NCI-H748 treated with DMSO at 0.1 percent for 48 hours (cell line): Measurements from ENCODE around the gene ZBTB7C.
A peak's percentile ranks its signal among the peaks of the same experiment; 100 is the strongest.
"Not testable (repeated sequence)": the region's sequence is repeated elsewhere in the genome, so short reads cannot be mapped to it uniquely, and the experiment has no call there.

Experiments
- DNase-seq: peaks from one replicate; lab custom pipeline; 2025; lab: John Stamatoyannopoulos, UW

The ZBTB7C gene

DNA sequence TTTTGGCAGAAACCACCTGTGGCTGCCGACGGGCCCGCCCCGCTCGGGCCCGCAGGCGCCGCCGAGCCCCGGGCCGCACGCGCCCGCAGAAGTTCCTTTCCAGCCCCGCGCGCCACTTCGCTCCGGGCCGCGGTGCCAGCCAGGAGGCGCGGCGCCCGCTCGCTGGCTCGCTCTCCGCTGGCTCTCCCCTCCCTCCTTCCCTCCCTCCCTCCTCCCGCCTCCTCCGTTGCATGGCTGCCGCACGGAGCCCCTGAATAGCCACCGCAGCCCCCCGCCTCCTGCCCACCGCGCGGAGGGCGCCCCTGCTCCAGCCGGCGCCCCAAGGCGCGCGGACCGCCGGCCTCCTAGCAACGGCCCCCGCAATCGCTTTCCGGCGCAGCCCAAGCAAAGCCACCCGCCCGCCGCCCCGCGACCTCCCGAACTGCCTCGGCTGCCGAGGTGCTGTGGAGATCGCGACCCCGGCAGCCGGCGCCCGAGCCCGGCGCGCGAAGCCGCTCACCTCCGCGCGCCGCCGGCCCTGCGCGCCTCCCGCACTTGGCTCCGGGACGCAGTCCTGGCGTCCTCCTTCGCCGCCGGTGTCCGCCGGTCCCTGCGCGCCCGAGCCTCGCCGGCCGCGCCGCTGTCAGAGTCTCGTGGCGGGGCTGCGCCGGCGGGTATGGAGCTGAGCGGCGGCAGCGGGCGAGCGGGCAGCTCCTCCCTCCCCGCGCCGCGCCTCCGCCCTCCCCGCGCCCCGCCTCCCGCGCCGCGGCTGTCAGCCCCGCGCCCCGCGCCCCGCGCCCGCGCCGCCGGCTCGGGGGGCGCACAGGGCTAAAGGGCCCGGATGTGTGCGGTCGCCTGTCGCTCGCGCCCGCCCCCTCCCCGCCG is at the start of gene ZBTB7C:
Gene ZBTB7C, minus strand, starts transcription at position 657 of the 864 bp plus-strand sequence.
- peak; percentile 24 for DNase-seq

GRCh38 chr18:48456838-48457237 is 47.7 kb upstream of the ZBTB7C start:
- DNase-seq: no peak

- DNase-seq: no peak
These were observed 46.6 kb upstream of the ZBTB7C start for GRCh38 chr18:48455555-48456478.

DNA sequence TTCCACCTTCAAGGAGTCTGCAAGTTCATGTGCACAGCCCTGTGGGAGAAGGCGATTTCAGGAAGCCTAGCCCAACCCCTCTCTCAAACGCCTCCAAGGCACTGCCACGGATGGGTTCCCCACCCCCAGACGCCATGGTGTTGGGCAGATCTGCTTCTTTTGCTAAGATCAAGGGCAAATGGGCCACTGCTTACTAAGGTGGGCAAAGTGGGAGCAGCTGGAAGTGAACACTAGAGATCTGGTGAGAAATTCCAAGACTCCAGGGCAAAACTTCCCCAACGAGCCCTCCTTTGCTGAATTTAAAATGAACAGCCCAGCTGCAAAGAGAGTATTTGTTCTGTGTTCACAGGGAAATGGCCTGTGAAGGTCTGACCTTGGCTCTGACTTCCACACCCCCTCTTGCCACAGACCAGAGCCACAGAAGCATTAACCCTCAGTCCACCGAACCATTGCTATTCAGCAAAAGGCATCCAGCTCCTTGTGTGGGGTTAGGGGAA is 45.1 kb upstream of the ZBTB7C start:
- no peak for DNase-seq

- no peak for DNase-seq
These were observed 44.3 kb upstream of the ZBTB7C start for GRCh38 chr18:48453330-48454066.

GRCh38 chr18:48452861-48453323 is 43.7 kb upstream of the ZBTB7C start:
- DNase-seq: no peak

DNA sequence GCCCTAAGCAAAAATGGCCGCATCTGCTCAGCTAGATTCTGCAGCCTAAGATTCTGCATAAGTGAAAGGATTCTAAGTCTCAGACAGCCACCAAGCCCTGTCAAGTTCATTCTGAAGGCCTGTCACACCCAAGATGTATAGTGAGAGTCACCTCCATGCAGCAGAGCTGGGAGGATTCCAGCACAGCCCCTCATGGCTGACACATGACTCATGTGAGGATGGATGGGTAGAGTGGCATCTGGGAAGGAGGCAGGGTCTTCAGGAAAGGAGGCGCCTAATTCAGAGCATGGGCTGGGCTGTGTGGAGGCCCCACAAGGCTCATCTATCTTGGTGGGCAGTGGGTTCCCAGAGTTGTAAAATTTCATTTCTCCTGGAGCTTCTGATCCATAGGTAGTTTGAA is 41.5 kb upstream of the ZBTB7C start:
- no peak for DNase-seq

DNA sequence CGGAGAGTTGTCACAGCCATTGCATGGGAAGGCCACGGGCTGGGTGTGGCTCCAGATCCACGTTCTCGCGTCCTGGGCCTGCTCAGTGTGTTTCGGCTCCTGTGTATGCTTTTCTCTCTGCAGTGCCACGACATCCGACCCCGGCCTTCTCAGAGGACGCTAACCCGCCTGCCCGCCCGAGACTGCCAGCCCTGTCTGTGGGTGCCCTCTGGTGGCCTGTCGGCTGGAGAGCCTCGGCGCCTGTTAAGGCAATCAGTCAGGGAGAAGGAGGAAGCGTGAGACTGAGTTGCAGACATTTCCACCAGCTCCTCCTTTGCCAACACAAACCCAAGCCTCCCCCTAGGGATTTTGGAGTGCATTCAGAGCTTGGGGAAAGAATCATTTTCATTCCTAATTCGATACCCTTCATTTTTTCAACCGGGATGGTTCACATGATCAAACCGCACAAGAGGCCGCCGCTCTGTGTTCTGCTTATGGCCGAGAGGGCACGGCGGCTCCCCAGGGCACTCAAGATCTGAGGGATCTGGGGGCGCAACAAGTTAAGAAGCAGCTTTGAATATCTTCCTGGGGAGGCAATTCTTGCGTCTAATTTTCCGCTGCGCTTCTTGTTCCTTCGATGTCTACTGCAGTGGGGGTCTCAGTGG is 37.5 kb upstream of the ZBTB7C start:
- DNase-seq: peak; percentile 67

DNA sequence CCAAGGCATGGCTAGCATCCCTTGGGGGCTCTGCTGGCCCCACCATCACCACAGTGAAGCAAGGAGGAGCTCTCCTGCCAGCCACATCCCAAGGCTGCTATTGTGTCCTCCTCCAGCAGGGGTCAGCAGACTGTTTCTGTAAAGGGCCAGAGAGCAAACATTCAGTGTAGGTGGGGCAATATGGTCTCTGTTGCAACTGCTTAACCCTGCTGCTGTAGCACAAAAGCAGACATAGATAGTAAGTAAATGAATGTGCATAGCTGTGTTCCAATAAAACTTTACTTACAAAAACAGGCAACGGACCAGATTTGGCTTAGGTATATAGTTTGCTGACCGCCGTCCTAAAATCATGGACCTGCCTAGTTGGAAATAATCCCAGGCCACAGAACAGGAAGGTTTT is 36.4 kb upstream of the ZBTB7C start:
- peak; percentile 64 for DNase-seq

DNA sequence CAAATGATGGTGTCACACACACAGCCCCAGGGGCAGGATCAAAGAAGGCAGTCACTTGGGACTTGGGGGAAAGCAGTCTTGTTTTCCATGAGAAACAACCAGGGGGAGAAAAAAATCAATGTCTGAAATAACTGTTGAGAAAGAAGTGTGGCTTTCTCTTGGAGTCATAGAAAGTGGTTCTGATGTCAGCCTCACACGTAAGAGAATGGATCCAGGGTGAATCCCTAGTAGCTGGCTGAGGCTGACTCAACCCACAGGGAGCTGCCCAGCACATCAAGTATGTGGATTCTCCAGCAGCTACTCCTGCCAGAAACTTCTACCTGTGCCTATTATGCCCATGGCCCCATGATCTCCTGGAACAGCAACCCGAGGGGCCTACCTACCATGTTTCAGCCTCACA is 33.6 kb upstream of the ZBTB7C start:
- no peak for DNase-seq

DNA sequence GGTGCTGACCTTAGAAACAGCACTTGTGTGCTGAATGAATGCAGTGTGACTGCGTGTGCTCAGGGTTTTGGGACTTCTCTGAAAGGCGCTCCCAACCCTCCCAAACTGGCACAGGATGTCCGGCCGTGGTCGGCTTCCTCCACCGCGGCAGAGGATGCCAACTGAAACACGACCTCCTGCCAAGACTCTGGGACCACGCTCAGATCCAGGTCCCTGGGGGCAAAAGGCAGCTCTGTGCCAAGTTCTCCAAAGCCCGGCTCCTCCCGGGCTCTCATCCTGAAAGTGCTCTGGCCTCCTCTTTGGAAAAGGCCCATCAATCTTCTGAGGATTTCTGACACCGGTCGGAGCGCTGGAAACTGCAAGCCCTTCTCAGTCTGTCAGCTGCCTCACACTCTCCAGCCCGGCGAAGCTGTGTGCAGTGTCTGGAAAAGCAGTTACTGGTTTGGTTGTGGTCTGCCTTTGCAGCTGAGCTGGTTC is 32.3 kb upstream of the ZBTB7C start:
- DNase-seq: no peak

DNA sequence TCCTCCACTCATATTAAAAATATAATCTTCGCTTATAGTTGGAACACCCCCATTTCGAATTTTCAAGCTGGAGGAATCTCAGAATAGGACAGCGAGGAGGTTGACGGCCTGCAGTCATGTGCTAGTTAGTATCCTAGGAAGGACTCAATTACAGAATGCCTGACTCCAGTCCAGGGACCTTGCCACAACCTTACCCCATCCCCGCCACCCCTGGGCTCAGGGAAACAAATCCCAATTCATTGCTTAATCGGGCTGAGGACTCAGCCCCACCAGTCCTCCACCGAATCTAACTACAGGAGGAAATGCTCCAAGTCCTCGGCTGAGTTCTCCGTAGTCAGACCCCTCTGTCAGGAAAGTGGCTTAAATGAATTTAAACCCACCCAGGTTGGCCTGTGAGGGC is 31.7 kb upstream of the ZBTB7C start:
- DNase-seq: no peak

- no peak for DNase-seq
These were observed 27.7 kb upstream of the ZBTB7C start for GRCh38 chr18:48436907-48437306.

GRCh38 chr18:48434382-48434781 is 25.2 kb upstream of the ZBTB7C start:
- DNase-seq: not testable (repeated sequence)

GRCh38 chr18:48433541-48433940 is 24.4 kb upstream of the ZBTB7C start:
- DNase-seq: no peak

- no peak for DNase-seq
These were observed 21.0 kb upstream of the ZBTB7C start for GRCh38 chr18:48430150-48430549.

GRCh38 chr18:48428475-48429177 is 19.4 kb upstream of the ZBTB7C start:
- no peak for DNase-seq

DNA sequence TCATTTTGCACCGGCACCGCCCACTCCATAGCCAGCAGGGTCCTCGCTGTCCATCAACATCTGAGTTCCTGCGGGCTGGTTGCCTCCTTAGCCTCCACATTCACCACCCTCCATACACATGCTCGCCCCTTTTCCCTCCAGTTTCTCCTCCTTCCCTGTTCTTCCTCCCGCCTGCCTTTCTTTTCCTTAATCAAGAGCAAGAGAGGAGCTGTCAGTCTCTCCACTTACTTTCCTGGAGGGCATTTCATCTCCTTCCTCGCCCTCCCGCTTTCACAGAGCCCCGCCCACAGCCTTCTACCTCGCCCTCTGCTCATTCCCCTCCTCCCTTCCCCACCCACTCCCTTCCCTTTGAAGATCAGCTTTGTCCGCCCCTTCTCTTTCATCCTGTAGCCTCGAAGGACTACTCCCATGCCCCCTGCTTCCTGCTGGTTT is 13.8 kb upstream of the ZBTB7C start:
- DNase-seq: no peak

DNA sequence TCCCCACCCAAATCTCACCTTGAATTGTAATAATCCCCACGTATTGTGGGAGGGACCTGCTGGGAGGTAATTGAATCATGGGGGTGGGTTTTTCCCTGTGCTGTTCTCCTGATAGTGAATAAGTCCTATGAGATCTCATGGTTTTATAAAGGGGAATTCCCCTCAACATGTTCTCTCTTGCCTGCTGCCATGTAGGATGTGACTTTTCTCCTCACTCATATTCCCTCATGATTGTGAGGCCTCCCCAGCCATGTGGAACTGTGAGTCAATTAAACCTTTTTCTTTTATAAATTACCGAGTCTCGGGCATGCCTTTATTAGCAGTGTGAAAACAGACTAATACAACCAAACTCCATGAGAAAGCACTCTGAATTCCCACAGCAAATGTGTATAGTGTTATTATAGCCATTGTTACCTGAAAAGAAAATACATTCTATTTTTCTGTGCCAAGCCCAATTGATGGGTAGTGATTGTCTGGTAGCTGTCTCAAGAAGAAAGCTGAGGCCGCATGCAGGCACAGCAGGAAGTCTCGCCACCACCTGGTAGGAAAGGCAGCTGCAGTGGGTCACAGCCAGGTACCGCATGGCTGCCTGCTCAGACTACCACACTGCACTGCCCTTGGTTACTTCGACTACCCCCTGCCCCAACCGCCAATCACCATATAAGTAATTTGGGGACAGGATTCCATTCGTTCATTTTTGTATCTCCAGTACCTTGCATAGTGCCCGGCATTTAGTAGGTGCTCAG is 10.3 kb upstream of the ZBTB7C start:
- DNase-seq: no peak
